ENCODE data around the gene UROS. TPM values are rescaled to one million over a fixed set of nuclear protein-coding genes. Genes with fewer than 3 reads are reported as not detected.

Gene UROS
- total RNA-seq, 4 donors from 2014 or later = 34.7 to 57.8 (median 39.2) TPM

DNA sequence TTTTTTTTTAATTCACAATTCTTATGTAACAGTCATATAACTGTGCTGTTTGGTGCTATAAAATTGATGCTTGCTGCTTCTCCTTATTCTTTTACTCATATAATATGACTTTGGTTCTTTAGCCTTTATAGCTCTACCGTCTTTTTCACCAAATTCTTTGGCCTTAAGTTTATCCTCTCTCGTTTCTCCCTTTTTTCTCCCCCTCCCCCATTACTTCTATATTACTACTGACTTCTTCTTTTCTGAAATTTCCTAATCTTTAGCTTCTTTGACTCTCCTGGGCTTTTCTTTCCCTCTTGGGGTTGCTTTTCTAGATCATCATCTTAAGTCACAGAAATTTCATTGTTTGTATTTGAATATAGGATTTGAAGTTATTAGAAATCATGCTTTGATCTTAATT is 4.1 kb upstream of the UROS start:
- H3K27me3 ChIP-seq = no peaks in the 10 kb centered on the region
- H3K27ac ChIP-seq = no peak overlapping the region
- no peak overlapping the region for H3K4me3 ChIP-seq
- peaks cover 0 to 16% (median 8%) of the 10 kb centered on the region in 4 donors for H3K4me1 ChIP-seq
- no peak for DNase-seq
- H3K36me3 ChIP-seq = peaks cover 0 to 55% (median 0%) of the 10 kb centered on the region in 3 donors
- H3K9me3 ChIP-seq = no peaks in the 10 kb centered on the region
- TF ChIP-seq, protein P1, sequence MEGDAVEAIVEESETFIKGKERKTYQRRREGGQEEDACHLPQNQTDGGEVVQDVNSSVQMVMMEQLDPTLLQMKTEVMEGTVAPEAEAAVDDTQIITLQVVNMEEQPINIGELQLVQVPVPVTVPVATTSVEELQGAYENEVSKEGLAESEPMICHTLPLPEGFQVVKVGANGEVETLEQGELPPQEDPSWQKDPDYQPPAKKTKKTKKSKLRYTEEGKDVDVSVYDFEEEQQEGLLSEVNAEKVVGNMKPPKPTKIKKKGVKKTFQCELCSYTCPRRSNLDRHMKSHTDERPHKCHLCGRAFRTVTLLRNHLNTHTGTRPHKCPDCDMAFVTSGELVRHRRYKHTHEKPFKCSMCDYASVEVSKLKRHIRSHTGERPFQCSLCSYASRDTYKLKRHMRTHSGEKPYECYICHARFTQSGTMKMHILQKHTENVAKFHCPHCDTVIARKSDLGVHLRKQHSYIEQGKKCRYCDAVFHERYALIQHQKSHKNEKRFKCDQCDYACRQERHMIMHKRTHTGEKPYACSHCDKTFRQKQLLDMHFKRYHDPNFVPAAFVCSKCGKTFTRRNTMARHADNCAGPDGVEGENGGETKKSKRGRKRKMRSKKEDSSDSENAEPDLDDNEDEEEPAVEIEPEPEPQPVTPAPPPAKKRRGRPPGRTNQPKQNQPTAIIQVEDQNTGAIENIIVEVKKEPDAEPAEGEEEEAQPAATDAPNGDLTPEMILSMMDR (IDR thresholded peaks at IDR 0.05) = no peak
- TF ChIP-seq POLR2A (IDR thresholded peaks at IDR 0.05) = no peak

DNA sequence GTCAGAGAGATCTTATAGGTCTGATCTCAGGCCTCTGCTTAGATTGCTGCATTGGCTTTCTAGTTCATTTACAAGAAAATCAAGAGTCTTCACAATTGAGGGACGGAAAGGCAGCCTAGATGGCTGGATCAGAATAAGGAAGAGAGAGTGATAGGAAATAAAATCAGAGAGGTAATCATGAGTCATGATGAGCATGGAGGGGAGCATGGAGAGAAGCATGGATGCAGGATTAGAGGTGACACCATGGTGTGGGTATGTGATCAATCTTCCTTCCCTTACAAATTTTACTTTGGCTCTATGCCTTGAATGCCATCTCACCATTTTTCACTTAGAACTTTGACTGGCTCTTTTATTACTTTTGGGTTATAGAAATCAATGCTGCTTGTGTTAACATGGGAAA is 1.7 kb upstream of the UROS start:
- no peak for DNase-seq
- peak overlapping the region in 2 of 4 donors; percentile 86 to 95 for H3K4me3 ChIP-seq
- no peak overlapping the region for H3K27ac ChIP-seq
- no peaks in the 10 kb centered on the region for H3K27me3 ChIP-seq
- H3K36me3 ChIP-seq = peaks cover 0 to 32% (median 0%) of the 10 kb centered on the region in 3 donors
- no peaks in the 10 kb centered on the region for H3K9me3 ChIP-seq
- H3K4me1 ChIP-seq = peaks cover 0 to 23% (median 9%) of the 10 kb centered on the region in 4 donors
- TF ChIP-seq, protein P1 (IDR thresholded peaks at IDR 0.05) = no peak
- no peak for TF ChIP-seq POLR2A (IDR thresholded peaks at IDR 0.05)

DNA sequence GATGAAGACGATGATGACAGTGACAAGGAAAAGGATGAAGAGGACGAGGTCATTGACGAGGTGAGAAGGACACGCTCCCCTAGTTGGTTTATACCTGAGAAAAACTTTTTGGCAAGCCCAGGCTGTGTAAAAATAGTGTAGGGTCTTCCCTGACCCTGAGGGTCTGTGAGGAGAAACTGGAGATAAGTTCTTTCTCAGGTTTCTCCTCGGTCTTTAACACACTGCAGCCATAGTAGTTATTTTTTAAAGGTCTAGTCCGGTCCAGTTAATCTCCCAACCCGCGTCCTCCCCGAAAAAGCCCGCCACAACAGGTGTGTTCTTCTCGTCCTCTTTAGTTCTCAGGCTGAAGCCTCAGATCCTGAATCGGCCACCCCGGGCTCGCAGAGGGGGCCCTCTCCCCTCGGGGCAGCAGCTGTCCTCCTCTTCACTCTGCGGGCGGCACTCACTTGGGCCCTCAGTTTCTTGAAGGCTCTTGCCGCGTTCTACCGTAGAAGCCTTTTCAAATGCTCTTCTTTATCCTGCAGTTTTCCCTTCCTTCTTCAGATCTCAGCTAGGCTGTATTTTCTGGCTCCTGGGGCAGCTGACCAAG is 699 bp upstream of the UROS start:
- H3K36me3 ChIP-seq = peaks cover 0 to 22% (median 0%) of the 10 kb centered on the region in 3 donors
- H3K27ac ChIP-seq = peak overlapping the region; percentile 75 to 89 (median 85)
- H3K27me3 ChIP-seq = no peaks in the 10 kb centered on the region
- peaks cover 0 to 23% (median 9%) of the 10 kb centered on the region in 4 donors for H3K4me1 ChIP-seq
- TF ChIP-seq, protein P1 (IDR thresholded peaks at IDR 0.05) = no peak
- peak in 1 of 2 donors; percentile 1 for TF ChIP-seq POLR2A (IDR thresholded peaks at IDR 0.05)
- no peak for DNase-seq
- H3K9me3 ChIP-seq = no peaks in the 10 kb centered on the region
- peak overlapping the region; percentile 86 to 99 (median 92) for H3K4me3 ChIP-seq

DNA sequence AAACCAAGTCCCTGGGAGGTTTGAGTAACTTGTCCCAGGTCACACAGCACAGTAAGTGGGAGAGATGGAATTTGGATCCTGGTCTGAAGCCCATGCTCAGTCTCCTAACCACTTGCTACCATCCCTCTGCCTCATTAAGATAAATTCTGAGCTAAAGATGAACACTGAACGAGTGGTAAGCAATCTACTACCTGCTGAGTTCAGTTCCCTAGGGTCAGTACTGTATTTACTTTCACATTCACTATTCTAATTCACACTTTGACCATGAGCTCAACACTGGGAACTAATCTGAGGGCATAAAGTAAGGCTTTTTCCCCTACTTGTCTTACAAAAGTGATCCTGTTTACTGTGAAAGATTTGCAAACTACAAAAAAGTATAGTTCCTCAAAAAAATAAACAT is 2.4 kb downstream of the UROS start:
- H3K36me3 ChIP-seq = peaks cover 0 to 4% (median 0%) of the 10 kb centered on the region in 3 donors
- H3K27me3 ChIP-seq = no peaks in the 10 kb centered on the region
- TF ChIP-seq POLR2A (IDR thresholded peaks at IDR 0.05) = no peak
- TF ChIP-seq, protein P1 (IDR thresholded peaks at IDR 0.05) = no peak
- no peak for DNase-seq
- peaks cover 0 to 23% (median 9%) of the 10 kb centered on the region in 4 donors for H3K4me1 ChIP-seq
- H3K4me3 ChIP-seq = no peak overlapping the region
- no peaks in the 10 kb centered on the region for H3K9me3 ChIP-seq
- no peak overlapping the region for H3K27ac ChIP-seq

DNA sequence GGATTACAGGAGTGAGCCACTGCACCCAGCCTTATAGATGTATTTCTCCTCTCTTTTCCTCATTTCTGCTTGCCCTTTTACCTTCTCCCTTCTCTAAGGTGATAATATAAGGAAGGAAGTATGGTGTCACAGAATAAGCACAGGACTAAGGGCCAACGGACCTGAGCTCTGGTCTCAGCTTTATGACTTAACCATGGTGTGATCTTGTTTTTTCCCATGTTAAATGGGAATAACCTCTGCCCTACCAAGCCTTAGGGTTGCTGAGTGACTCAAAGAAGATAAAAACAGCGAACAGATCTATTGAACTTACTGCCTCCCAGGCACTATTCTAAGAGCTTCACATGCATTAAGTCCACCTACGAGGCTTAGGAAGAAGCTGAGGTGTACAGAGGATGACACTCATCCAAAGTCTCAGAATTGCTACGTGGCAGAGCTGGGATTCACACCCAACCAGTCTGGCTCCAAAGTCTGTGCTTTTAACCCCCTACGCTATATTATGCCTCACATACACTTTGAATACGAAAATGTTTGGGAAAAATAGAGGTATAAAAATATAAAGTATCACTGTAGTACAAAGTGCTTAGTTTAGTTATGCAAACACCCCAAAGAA is 5.6 kb downstream of the UROS start:
- H3K36me3 ChIP-seq = peaks cover 0 to 32% (median 0%) of the 10 kb centered on the region in 3 donors
- no peak for DNase-seq
- H3K9me3 ChIP-seq = no peaks in the 10 kb centered on the region
- TF ChIP-seq, protein P1 (IDR thresholded peaks at IDR 0.05) = no peak
- TF ChIP-seq POLR2A (IDR thresholded peaks at IDR 0.05) = no peak
- H3K4me1 ChIP-seq = peaks cover 0 to 10% (median 3%) of the 10 kb centered on the region in 4 donors
- H3K4me3 ChIP-seq = no peak overlapping the region
- no peaks in the 10 kb centered on the region for H3K27me3 ChIP-seq
- H3K27ac ChIP-seq = no peak overlapping the region
